Breast epithelium (tissue), 3 donors: ENCODE results near the gene EDN3.

ENCODE experiments used
- POLR2A ChIP-seq: fragments of 450-650 bp; IDR thresholded peaks from one replicate; pipeline ENCODE4 v1.6.1; 2016; ENCODE audit warnings: antibody characterized with exemption, mild to moderate bottlenecking, moderate library complexity
- TF ChIP-seq, protein P1 (sequence below), 3 donors: fragments of 450-650 bp; IDR thresholded peaks; one replicate each; pipeline ENCODE4 v1.5.1; 2016 to 2017; ENCODE audit warnings: antibody characterized with exemption in 3 of 3, mild to moderate bottlenecking in 3 of 3, moderate library complexity in 3 of 3

DNA sequence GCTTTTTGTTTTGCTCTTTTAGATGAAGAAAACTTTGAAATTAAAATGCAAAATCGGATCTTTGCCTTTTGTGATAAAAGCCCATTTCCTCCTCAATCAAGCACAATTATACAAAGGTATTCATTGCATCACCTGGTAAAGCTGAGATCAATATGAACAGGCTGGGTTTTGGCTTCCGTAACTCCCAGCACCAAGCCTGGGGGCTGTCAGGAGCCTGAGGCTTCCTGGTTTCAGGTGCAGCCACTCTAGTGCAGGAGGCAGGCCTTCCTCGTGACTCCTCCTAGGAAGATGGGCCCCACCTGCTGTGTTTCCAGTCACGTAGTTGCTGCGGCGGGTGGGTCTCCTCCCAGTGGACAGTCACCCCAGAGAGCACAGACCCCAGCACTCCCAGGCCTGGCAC lies 54.0 kb downstream of the EDN3 start:
- TF ChIP-seq, protein P1, sequence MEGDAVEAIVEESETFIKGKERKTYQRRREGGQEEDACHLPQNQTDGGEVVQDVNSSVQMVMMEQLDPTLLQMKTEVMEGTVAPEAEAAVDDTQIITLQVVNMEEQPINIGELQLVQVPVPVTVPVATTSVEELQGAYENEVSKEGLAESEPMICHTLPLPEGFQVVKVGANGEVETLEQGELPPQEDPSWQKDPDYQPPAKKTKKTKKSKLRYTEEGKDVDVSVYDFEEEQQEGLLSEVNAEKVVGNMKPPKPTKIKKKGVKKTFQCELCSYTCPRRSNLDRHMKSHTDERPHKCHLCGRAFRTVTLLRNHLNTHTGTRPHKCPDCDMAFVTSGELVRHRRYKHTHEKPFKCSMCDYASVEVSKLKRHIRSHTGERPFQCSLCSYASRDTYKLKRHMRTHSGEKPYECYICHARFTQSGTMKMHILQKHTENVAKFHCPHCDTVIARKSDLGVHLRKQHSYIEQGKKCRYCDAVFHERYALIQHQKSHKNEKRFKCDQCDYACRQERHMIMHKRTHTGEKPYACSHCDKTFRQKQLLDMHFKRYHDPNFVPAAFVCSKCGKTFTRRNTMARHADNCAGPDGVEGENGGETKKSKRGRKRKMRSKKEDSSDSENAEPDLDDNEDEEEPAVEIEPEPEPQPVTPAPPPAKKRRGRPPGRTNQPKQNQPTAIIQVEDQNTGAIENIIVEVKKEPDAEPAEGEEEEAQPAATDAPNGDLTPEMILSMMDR (IDR thresholded peaks at IDR 0.05): no peak
- TF ChIP-seq POLR2A: no peak
